Non-pigmented ciliary epithelial cell (primary cell): Measurements from ENCODE around the gene RHBDD1.
A peak's percentile ranks its signal among the peaks of the same experiment; 100 is the strongest.

Experiments
- DNase-seq: peaks from one replicate; pipeline ENCODE4 v3.0.0-alpha.2; 2010; ENCODE audit warnings: low read depth

The RHBDD1 gene

GRCh38 chr2:226887940-226888339 is 52.1 kb downstream of the RHBDD1 start:
- no peak for DNase-seq

- DNase-seq: no peak
These were observed 52.6 kb downstream of the RHBDD1 start for GRCh38 chr2:226888378-226888965.

- no peak for DNase-seq
These were observed 53.1 kb downstream of the RHBDD1 start for GRCh38 chr2:226888971-226889370.

GRCh38 chr2:226890286-226890685 is 54.4 kb downstream of the RHBDD1 start:
- DNase-seq: no peak

GRCh38 chr2:226891780-226892590 is 56.1 kb downstream of the RHBDD1 start:
- peak; percentile 87 for DNase-seq

- DNase-seq: no peak
These were observed 56.9 kb downstream of the RHBDD1 start for GRCh38 chr2:226892729-226893128.

GRCh38 chr2:226893216-226893615 is 57.4 kb downstream of the RHBDD1 start:
- no peak for DNase-seq

GRCh38 chr2:226894752-226895151 is 58.9 kb downstream of the RHBDD1 start:
- DNase-seq: no peak

- no peak for DNase-seq
These were observed 59.7 kb downstream of the RHBDD1 start for GRCh38 chr2:226895579-226895978.

- DNase-seq: no peak
These were observed 62.3 kb downstream of the RHBDD1 start for GRCh38 chr2:226898121-226898520.

GRCh38 chr2:226898897-226899296 is 63.0 kb downstream of the RHBDD1 start:
- no peak for DNase-seq

- no peak for DNase-seq
These were observed 66.5 kb downstream of the RHBDD1 start for GRCh38 chr2:226902041-226902966.

GRCh38 chr2:226903179-226903578 is 67.3 kb downstream of the RHBDD1 start:
- DNase-seq: peak; percentile 77

- no peak for DNase-seq
These were observed 68.7 kb downstream of the RHBDD1 start for GRCh38 chr2:226904592-226904991.

- no peak for DNase-seq
These were observed 69.9 kb downstream of the RHBDD1 start for GRCh38 chr2:226905718-226906117.

GRCh38 chr2:226906163-226906693 is 70.4 kb downstream of the RHBDD1 start:
- no peak for DNase-seq

- no peak for DNase-seq
These were observed 73.3 kb downstream of the RHBDD1 start for GRCh38 chr2:226909126-226909525.

- DNase-seq: no peak
These were observed 74.0 kb downstream of the RHBDD1 start for GRCh38 chr2:226909836-226910235.

GRCh38 chr2:226910384-226910783 is 74.5 kb downstream of the RHBDD1 start:
- no peak for DNase-seq

- no peak for DNase-seq
These were observed 76.1 kb downstream of the RHBDD1 start for GRCh38 chr2:226911932-226912331.

GRCh38 chr2:226913641-226914040 is 77.8 kb downstream of the RHBDD1 start:
- no peak for DNase-seq

GRCh38 chr2:226915846-226916360 is 80.0 kb downstream of the RHBDD1 start:
- DNase-seq: peak; percentile 42
